MCF 10A (cell line): ENCODE results near the gene SMYD3. TPM values are rescaled to one million over a fixed set of nuclear protein-coding genes. Genes with fewer than 3 reads are reported as not detected.

Experiments
- BruUV-seq: library from RNA; stranded (reverse); fragments of 400-500 nt; replicated peaks from 2 replicates; lab custom pipeline; 2021; lab: Mats Ljungman, UMichigan
- CTCF ChIA-PET: fragments of 300-600 bp; sonication (Branson Sonifier 250); formaldehyde crosslinking; extraction: SDS; loops from one replicate; lab custom pipeline; 2021; ENCODE audit warnings: antibody characterized with exemption, inconsistent platforms; lab: Yijun Ruan, JAX
- POLR2A ChIA-PET: fragments of 300-600, 350-650 bp; sonication (Branson Sonifier 250); formaldehyde crosslinking; extraction: SDS; loops from one replicate; lab custom pipeline; 2020; ENCODE audit warnings: antibody characterized with exemption, inconsistent platforms; lab: Yijun Ruan, JAX
- DNase-seq: peaks from one replicate; pipeline ENCODE4 v3.0.0-alpha.2; 2018; ENCODE audit not compliant: unreplicated experiment
- H3K27ac Mint-ChIP-seq: one replicate; pipeline ENCODE4 v1.8.0; 2022; ENCODE audit warnings: mild to moderate bottlenecking, low read depth, mixed read lengths; ENCODE audit not compliant: unreplicated experiment
- H3K27me3 Mint-ChIP-seq: one replicate; pipeline ENCODE4 v1.8.0; 2022; ENCODE audit warnings: mixed read lengths; ENCODE audit not compliant: insufficient read depth, unreplicated experiment
- H3K36me3 Mint-ChIP-seq: one replicate; pipeline ENCODE4 v1.8.0; 2022; ENCODE audit warnings: mild to moderate bottlenecking, moderate library complexity, mixed read lengths; ENCODE audit not compliant: insufficient read depth, unreplicated experiment
- H3K4me1 Mint-ChIP-seq: one replicate; pipeline ENCODE4 v1.8.0; 2022; ENCODE audit warnings: mixed read lengths; ENCODE audit not compliant: insufficient read depth, unreplicated experiment
- H3K4me3 Mint-ChIP-seq: one replicate; pipeline ENCODE4 v1.8.0; 2022; ENCODE audit warnings: mild to moderate bottlenecking, moderate library complexity, mixed read lengths; ENCODE audit not compliant: unreplicated experiment
- H3K9me3 Mint-ChIP-seq: one replicate; pipeline ENCODE4 v1.8.0; 2022; ENCODE audit warnings: mixed read lengths; ENCODE audit not compliant: unreplicated experiment
- intact Hi-C: fragments of 100-400 bp; cut with micrococcal nuclease; formaldehyde crosslinking; loops from 2 replicates; pipeline ENCODE4 v1.14.1; 2022
- total RNA-seq: library from RNA; stranded (reverse); gene quantifications from 2 replicates; pipeline ENCODE4 v1.2.3, GENCODE V29; 2022
- TF ChIP-seq, protein P1 (sequence below): fragments of 200-600 bp; IDR thresholded peaks from one replicate; pipeline ENCODE4 v1.8.0; 2022; ENCODE audit warnings: antibody characterized with exemption, mild to moderate bottlenecking; ENCODE audit not compliant: unreplicated experiment

The SMYD3 gene
- total RNA-seq, 1 experiment from 2014 or later, result 26.9 TPM

DNA sequence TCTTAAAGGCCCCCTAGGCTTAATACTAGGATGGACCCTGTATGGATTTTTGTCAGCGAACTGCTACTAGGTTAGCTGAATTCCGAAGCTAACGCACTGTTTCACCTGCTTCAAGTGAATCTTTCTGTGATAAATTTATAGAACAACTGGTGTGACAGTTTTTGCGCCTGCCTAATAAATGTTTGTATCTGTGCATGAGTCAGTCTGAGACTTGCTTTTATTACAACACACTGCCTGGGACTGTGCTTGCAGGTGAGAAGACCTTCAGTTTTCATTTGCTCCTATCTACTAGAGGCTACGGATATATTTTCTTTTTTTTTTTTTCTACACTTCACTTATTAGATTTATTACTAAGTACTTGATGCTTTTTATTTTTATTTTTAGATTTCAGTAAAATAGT, 420.9 kb downstream of the SMYD3 start:
- CTCF ChIA-PET, result interaction anchor here (0.5 kb wide), 1 partner anchor 103 kb away, joined by 3 read pairs; no protein-coding TSS in a partner anchor
- H3K27me3 Mint-ChIP-seq, result no peaks in the 10 kb centered on the region
- no peak overlapping the region for H3K4me3 Mint-ChIP-seq
- BruUV-seq, result no TSS peak
- POLR2A ChIA-PET, result interaction anchor here (1.1 kb wide), 1 partner anchor 128 kb away, joined by 3 read pairs; no protein-coding TSS in a partner anchor
- TF ChIP-seq, protein P1, sequence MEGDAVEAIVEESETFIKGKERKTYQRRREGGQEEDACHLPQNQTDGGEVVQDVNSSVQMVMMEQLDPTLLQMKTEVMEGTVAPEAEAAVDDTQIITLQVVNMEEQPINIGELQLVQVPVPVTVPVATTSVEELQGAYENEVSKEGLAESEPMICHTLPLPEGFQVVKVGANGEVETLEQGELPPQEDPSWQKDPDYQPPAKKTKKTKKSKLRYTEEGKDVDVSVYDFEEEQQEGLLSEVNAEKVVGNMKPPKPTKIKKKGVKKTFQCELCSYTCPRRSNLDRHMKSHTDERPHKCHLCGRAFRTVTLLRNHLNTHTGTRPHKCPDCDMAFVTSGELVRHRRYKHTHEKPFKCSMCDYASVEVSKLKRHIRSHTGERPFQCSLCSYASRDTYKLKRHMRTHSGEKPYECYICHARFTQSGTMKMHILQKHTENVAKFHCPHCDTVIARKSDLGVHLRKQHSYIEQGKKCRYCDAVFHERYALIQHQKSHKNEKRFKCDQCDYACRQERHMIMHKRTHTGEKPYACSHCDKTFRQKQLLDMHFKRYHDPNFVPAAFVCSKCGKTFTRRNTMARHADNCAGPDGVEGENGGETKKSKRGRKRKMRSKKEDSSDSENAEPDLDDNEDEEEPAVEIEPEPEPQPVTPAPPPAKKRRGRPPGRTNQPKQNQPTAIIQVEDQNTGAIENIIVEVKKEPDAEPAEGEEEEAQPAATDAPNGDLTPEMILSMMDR, result no peak
- H3K9me3 Mint-ChIP-seq, result peaks cover 16% of the 10 kb centered on the region
- peak; percentile 21 for DNase-seq
- no peak overlapping the region for H3K27ac Mint-ChIP-seq
- no peaks in the 10 kb centered on the region for H3K4me1 Mint-ChIP-seq
- intact Hi-C loops, result no loop called here
- peaks cover 6% of the 10 kb centered on the region for H3K36me3 Mint-ChIP-seq

DNA sequence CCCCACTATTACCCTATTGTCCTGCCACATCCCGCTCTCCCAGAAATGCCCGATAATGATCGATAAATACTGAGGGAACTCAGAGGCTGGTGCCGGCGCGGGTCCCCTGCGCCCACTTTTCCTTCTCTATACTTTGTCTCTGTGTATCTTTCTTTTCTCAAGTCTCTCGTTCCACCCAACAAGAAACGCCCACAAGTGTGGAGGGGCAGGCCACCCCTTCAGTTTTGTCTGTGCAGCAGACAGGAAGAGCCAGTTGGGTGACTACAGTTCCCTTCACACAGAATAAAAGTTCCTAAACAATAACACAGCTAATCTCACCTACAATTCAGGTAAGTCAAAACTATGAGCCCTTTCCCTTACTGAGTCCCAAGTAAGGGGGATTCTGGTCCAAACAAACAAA, 423.7 kb downstream of the SMYD3 start:
- no peaks in the 10 kb centered on the region for H3K4me1 Mint-ChIP-seq
- BruUV-seq, result no TSS peak
- no peak overlapping the region for H3K27ac Mint-ChIP-seq
- DNase-seq, result no peak
- TF ChIP-seq, protein P1, result no peak
- intact Hi-C loops, result no loop called here
- CTCF ChIA-PET, result no interaction called here
- no peaks in the 10 kb centered on the region for H3K27me3 Mint-ChIP-seq
- peaks cover 16% of the 10 kb centered on the region for H3K9me3 Mint-ChIP-seq
- H3K4me3 Mint-ChIP-seq, result no peak overlapping the region
- no peaks in the 10 kb centered on the region for H3K36me3 Mint-ChIP-seq
- POLR2A ChIA-PET, result no interaction called here

DNA sequence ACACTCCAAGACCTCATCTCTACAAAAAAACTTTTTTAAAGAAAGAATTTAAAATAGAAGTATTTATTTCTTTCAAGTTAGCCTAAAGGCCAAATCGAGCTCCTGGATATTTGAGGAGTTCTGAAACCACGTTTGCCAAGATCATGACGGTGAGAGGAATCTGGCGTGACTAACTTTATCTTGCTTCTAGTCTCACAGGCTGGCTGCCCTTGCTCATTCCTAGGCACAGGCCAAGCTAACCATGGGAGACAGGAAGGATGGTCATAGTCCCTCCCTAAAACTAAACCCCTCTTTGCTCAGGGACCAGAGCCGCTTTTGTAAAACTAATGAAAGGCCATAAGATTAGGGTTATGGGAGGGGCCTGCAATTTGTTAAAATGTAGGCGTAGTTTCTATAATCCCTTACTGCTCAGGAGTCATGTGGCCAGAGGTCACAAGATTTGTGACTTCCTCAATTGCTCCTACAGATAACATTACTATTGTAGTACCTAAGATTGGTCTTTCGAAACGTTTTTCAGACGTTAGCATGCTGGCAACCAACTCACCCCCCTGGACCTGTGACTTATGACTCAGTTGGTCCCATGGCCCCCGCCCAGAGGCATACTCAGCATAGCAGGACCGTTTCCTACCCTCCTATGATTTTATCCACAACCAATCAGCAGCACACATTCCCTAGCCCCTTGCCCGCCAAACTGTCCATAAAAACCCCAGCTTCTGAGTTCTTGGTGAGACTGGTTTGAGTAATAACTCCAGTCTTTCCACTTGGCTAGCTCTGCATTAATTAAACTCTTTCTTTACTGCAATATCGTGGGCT, 425.0 kb downstream of the SMYD3 start:
- TF ChIP-seq, protein P1, result no peak
- H3K4me1 Mint-ChIP-seq, result no peaks in the 10 kb centered on the region

DNA sequence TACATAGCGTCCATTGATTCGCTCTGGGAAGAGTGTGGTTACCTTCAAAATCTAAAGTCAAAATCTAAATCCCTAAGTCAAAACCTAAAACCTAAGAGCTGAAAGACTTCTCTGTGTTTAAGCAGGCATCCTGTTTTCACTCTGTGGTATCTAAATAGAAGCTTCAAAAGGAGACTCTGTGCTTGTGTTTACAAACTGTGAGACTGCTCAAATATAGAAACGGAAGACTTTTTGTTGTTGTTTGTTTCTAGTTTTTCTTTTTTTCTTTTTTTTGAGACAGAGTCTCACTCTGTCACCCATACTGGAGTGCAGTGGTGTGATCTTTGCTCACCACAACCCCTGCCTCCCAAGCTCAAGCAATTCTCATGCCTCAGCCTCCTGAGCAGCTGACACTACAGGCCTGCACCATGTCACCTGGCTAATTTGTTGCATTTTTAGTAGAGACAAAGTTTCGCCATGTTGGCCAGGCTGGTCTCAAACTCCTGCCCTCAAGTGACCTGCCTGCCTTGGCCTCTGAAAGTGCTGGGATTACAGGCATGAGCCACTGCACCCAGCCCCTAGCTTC, 425.9 kb downstream of the SMYD3 start:
- intact Hi-C loops, result no loop called here
- ChIA-PET CTCF (interaction anchor here (0.6 to 1.2 kb wide), 4 partner anchors 8 to 579 kb away, joined by 3 to 4 read pairs (median 4); no protein-coding TSS in a partner anchor), POLR2A (interaction anchor here (0.6 to 2.0 kb wide), 2 partner anchors 11 to 381 kb away, joined by 3 to 5 read pairs; no protein-coding TSS in a partner anchor)
- H3K9me3 Mint-ChIP-seq, result peaks cover 8% of the 10 kb centered on the region
- BruUV-seq, result no TSS peak
- H3K27me3 Mint-ChIP-seq, result no peaks in the 10 kb centered on the region
- no peaks in the 10 kb centered on the region for H3K4me1 Mint-ChIP-seq
- DNase-seq, result no peak
- TF ChIP-seq, protein P1, result no peak
- H3K36me3 Mint-ChIP-seq, result no peaks in the 10 kb centered on the region
- H3K27ac Mint-ChIP-seq, result no peak overlapping the region
- H3K4me3 Mint-ChIP-seq, result no peak overlapping the region

More for the DNA sequence above, 425.0 kb downstream of the SMYD3 start:
- intact Hi-C loops, result no loop called here
- Mint-ChIP-seq H3K36me3 (no peaks in the 10 kb centered on the region), H3K4me3 (no peak overlapping the region), H3K9me3 (peaks cover 8% of the 10 kb centered on the region), H3K27me3 (no peaks in the 10 kb centered on the region), H3K27ac (no peak overlapping the region)
- ChIA-PET POLR2A (interaction anchor here (0.6 kb wide), 1 partner anchor 380 kb away, joined by 3 read pairs; no protein-coding TSS in a partner anchor), CTCF (interaction anchor here (0.6 to 1.2 kb wide), 2 partner anchors 27 to 267 kb away, joined by 4 read pairs; no protein-coding TSS in a partner anchor)
- BruUV-seq, result no TSS peak
- no peak for DNase-seq
